AG10803 (cell line): ENCODE results near the gene CBR1.
"Not testable (repeated sequence)": the region's sequence is repeated elsewhere in the genome, so short reads cannot be mapped to it uniquely, and the experiment has no call there.

Source experiments
- DNase-seq: peaks from one replicate; pipeline ENCODE4 v3.0.0; 2010; ENCODE audit warnings: low read depth
- H3K4me3 ChIP-seq: 2 replicates; pipeline ENCODE4 v1.5.1; 2011; ENCODE audit warnings: mild to moderate bottlenecking, low read length, control low read depth
- CTCF ChIP-seq: conservative IDR thresholded peaks from 2 replicates; pipeline ENCODE4 v1.5.1; 2011; ENCODE audit warnings: mild to moderate bottlenecking, low read length, control low read depth, inconsistent platforms

CBR1 gene

DNA sequence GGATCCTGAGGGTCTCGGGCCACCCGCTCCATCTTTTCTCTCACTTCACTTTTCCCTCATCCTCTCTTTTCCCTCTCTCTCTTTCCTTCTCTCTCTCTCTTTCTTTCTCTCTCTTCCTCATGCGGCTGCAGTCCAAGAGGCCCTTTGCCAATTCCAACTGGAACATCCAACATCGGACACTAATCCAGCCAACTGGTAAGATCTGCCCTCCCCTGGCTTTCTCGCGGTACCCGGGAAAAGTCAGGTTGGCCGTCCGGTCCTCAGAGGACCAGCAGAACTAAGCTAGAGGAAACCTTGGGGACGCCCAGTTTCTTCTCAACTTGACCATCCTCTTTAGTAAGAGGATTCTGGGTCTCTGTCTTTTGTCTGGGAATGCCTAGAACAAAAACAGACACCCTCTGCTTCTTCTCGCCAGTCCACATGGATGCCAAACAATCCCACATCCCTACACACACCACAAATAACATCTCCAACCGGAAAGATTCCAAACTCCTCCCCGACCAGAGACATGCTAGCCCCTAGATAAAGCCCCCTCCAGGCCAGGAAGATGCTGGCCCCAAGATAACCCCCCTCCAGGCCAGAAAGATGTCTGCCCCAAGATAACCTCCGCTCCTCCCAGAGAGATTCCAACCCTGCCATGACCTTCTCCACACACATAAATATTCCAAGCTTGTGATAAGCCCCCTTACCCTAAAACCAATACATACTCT, 6.3 kb upstream of the CBR1 start:
- H3K4me3 ChIP-seq: no peak overlapping the region
- no peak for DNase-seq
- TF ChIP-seq CTCF: no peak

- no peak for DNase-seq
- H3K4me3 ChIP-seq: no peak overlapping the region
- no peak for TF ChIP-seq CTCF
Measured at GRCh38 chr21:36064085-36064460, 5.8 kb upstream of the CBR1 start.

DNA sequence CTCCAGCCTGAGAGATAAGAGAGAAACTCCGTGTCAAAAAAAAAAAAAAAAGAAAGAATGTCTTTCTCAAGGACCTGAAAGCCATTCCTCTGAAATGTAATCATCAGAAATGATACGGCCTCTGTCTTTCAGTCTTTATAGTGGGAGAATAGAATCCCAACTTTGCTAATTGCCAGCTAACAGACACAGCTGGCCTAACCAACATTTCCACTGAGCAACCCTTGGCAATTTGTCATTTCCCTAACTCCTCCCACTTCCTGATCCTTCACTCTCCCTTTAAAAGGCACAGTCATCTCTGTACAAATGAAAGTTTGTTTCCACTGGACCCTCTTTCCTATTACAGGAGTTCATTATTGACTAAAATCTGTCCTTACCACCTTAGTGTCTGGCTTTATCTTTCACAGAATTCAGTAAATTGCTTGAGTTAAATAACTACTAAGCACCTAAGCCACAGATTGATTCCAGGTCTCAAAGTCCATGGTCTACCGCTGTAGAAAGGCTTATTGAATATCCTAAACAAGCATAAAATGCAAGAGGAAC, 4.3 kb upstream of the CBR1 start:
- TF ChIP-seq CTCF: no peak
- H3K4me3 ChIP-seq: no peak overlapping the region
- DNase-seq: peak; percentile 60

DNA sequence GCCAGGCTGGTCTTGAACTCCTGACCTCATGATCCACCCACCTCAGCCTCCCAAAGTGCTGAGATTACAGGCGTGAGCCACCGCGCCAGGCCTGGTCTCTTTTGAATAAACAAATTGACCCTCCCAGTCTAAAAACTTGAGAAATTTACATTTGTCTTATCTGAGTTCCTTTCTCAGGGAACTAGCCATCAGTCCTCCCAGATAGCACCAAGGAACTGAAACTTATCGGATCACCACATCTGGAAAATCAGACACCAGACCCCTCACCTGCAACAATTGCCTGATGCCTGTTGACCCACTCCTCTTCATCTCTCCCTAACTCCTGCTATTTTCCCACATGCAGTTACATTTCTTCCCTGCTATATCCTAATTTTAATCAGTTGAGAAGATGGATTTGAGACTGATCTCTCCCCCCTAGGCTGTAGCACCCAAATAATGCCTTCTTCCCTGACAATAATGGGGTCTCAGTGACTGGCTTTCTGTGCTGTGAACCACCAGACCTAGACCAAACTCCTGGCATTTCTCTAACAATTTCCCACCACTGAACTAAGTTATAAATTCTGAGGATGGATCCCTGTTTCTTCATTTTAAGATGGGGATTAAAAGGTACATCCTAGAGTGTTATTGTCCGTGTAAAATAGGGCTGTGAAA, 951 bp upstream of the CBR1 start:
- no peak overlapping the region for H3K4me3 ChIP-seq
- no peak for DNase-seq
- no peak for TF ChIP-seq CTCF

GRCh38 chr21:36070999-36071398, 1.2 kb downstream of the CBR1 start:
- TF ChIP-seq CTCF: no peak
- no peak for DNase-seq
- peak overlapping the region; percentile 95 for H3K4me3 ChIP-seq

DNA sequence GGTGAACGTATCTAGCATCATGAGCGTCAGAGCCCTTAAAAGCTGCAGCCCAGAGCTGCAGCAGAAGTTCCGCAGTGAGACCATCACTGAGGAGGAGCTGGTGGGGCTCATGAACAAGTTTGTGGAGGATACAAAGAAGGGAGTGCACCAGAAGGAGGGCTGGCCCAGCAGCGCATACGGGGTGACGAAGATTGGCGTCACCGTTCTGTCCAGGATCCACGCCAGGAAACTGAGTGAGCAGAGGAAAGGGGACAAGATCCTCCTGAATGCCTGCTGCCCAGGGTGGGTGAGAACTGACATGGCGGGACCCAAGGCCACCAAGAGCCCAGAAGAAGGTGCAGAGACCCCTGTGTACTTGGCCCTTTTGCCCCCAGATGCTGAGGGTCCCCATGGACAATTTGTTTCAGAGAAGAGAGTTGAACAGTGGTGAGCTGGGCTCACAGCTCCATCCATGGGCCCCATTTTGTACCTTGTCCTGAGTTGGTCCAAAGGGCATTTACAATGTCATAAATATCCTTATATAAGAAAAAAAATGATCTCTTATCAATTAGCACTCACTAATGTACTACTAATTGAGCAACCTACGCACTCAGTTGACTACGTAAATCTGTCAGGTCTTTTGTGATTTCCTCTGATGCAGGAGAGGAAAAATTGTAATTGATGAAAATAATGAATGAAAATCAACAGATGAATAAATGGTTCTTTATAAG, 2.8 kb downstream of the CBR1 start:
- no peak for TF ChIP-seq CTCF
- H3K4me3 ChIP-seq: no peak overlapping the region

GRCh38 chr21:36073181-36073580, 3.4 kb downstream of the CBR1 start:
- H3K4me3 ChIP-seq: no peak overlapping the region
- no peak for TF ChIP-seq CTCF
- DNase-seq: no peak

More for the DNA sequence above, 2.8 kb downstream of the CBR1 start:
- no peak for DNase-seq

DNA sequence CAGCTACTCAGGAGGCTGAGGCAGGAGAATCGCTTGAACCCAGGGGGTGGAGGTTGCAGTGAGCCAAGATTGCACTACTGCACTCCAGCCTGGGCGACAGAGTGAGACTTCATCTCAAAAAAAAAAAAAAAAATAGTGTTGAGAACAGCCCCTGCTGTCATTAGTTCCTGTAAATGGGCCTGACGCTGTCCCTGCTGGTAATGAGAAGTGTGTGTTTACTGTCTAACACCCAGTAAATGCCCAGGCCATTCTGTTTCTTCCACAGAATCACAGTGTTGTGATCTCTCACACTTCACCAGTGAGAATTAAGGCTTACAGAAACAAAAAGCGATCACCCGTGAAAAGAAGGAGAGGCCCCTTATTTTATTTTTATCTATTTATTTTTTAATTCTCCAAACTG, 4.1 kb downstream of the CBR1 start:
- not testable (repeated sequence) for H3K4me3 ChIP-seq, DNase-seq
